CD4-positive, alpha-beta T cell treated with Interleukin-17A for 1 hour (primary cell): Measurements from ENCODE around the gene CRIP2.

Source experiments
- DNase-seq: peaks from one replicate; pipeline ENCODE4 v3.0.0-alpha.2; 2020

The CRIP2 gene, protein sequence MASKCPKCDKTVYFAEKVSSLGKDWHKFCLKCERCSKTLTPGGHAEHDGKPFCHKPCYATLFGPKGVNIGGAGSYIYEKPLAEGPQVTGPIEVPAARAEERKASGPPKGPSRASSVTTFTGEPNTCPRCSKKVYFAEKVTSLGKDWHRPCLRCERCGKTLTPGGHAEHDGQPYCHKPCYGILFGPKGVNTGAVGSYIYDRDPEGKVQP

GRCh38 chr14:105474483-105475268, at the start of gene CRIP2:
Gene CRIP2, plus strand, starts transcription at chr14:105474821. Its CDS starts 42 bp downstream, at chr14:105474863.
- peak; percentile 62 for DNase-seq

DNA sequence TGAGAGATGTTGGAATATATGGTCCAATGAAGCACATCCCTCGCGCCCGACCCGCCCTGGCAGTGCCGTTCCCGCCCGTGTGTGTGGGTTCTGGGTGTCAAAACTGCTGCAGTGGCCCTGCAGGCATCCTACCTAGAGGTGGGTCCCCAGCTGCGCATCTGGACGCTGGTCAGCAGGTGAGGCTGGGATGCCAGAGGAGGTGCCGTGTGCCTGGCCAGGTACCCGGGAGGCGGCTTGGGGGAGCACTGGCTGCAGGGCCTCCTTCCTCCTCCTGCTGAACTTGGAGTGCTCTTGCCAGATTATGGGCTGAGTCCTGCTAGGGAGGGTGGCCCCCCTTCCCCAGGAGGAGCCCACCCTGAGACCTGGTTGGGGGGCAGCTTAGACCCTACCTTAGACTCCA, 49.8 kb upstream of the CRIP2 start:
- no peak for DNase-seq

DNA sequence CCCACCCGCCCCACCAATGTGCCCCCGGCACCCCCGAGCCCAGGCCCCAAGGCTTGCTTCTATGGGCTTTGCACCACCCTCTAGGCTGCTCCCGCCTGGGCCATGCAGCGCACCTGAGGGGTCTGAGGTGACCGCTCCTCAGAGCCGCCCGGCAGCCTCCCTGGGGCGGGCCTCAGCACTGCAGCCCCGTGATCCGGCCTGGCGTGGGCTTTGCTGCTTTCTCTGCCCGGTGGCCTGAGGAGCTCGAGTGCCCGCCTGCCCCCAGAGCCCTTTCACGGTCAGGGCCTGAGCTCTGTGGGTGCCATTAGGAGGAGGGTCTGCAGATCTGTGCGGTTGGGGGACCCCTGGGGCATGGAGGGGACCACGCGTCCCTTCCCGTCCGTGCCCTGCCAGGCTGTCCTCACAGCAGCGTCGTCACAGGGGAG, 48.8 kb upstream of the CRIP2 start:
- DNase-seq: no peak

DNA sequence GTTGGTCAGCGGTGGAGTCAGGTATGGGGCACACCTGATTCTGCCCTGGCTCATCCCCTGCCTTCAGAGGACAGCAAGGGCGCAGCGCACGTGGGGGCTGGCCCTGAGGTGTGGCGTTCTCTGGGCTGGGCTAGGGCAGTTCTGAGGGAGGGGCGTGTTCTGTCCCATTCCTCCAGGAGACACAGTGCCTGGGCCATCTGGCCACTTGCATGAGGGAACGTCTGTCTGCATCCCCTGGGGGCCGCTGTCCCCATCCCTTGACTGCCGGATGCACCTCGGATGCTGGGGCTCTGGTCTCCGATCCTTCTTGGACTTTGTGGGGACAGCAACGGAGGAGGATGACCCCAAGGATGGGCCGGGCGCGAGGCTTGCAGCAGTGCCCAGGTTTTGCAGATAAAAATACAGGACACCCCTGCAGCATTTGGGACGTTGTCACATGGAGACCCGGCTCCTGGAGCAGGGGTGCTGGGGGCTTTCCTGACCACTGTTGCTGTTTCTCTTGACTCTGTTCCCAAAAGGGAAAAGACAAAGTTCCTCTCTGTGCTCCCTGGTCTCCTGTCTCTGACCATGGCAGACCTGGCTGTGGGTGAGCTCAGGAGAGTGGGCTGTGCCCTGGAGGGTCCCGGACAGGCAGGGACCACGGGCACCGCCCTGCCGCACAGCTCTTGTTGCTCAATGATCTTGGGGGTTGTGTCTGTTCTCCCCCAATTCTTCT, 48.0 kb upstream of the CRIP2 start:
- DNase-seq: no peak

- no peak for DNase-seq
Observed at GRCh38 chr14:105427412-105427811, 47.2 kb upstream of the CRIP2 start.

GRCh38 chr14:105427936-105428485, 46.6 kb upstream of the CRIP2 start:
- DNase-seq: no peak

GRCh38 chr14:105430042-105430441, 44.6 kb upstream of the CRIP2 start:
- DNase-seq: no peak

DNA sequence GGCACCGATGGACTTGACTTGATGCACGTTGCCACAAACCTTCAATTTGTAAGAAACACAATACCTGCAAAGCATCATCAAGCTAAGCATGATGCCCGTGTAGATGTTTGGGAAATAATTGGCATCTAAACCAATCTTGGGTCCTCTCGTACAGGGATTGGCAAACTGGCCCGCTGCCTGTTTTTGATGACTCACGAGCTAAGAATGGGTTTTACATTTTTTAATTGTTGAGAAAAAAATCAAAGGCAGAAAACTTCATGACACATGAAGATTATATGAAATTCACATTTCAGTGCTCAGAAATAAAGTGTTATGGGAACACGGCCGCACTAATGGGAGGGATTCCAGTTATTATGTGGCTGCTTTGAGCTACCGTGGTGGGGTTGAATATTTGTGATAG, 44.1 kb upstream of the CRIP2 start:
- DNase-seq: no peak

DNA sequence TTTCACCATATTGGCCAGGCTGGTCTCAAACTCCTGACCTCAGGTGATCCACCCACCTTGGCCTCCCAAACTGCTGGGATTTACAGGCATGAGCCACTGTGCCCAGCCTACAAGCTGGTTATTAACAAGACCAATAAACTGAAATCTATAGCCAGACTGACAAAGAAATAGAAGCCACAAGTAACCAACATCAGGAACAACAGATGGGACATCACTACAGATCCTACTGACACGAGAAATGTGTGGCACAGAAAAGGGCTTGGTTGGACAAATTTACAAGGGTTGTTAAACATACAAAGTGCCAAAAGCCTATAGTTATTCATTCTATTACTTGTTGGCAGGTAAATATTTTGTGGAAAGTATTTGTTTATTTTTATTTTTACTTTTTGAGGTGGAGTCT, 43.4 kb upstream of the CRIP2 start:
- no peak for DNase-seq

GRCh38 chr14:105432657-105433056, 42.0 kb upstream of the CRIP2 start:
- DNase-seq: no peak

DNA sequence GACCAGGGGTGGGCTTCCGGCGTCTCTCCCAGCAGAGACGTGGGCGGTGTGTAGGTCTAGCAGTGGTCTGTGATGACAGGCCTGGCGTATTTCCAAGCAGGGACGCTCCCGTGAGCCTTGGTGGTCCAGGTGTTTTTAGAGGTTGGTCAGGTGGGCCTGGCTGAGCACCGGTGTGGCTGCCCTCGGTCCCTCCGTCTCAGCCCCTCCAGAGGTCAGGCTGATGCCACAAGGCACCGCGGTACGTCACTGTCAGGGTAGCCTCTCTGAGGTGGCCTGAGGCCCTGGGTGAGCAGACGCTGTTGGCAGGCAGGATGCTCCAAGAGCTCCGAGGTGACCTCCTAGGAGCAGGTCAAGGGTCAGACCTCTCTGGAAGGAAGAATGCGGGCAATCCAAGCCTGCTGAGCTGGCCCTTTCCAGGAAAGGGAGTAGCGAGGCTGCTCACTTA, 41.4 kb upstream of the CRIP2 start:
- no peak for DNase-seq

DNA sequence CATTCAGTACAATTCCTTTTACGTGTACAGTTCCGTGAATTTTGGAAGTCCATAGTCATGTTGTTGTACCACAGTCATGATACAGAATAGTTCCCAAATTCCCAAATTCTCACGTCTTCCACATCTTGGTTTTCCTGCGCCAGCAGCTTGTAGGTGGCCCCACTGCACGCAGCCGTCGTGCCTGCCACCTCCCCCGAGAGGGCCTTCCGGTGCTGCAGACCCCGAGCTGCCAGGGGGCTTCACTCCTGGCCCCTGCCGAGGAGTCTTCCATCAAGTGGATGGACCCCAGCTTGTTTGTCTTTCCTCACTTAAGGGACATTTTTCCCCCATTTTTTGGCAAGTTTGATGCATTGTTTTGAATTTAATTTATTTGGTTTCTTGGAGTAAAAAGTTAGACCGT, 38.2 kb upstream of the CRIP2 start:
- no peak for DNase-seq

GRCh38 chr14:105436891-105437722, 37.5 kb upstream of the CRIP2 start:
- DNase-seq: no peak

- no peak for DNase-seq
Observed at GRCh38 chr14:105437723-105438500, 36.7 kb upstream of the CRIP2 start.

DNA sequence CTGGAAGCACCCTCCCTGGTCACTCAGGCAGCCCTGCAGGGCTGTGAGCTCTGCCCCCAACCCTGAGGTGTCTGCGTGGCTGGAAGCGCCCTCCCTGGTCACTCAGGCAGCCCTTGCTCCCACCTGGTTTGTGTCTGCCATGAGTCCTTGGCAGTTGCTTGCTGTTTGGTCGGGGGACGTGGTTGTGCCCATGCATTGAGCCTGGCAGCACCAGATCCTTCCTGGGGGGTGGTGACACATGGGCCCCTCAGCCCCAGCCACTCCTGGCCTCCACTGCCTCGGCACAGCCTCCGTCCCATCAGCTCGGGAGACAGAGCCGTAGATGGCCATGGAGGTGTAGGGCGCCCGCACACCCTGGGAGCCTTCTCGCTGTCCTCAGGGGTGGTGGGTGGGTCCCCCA, 35.4 kb upstream of the CRIP2 start:
- DNase-seq: no peak

DNA sequence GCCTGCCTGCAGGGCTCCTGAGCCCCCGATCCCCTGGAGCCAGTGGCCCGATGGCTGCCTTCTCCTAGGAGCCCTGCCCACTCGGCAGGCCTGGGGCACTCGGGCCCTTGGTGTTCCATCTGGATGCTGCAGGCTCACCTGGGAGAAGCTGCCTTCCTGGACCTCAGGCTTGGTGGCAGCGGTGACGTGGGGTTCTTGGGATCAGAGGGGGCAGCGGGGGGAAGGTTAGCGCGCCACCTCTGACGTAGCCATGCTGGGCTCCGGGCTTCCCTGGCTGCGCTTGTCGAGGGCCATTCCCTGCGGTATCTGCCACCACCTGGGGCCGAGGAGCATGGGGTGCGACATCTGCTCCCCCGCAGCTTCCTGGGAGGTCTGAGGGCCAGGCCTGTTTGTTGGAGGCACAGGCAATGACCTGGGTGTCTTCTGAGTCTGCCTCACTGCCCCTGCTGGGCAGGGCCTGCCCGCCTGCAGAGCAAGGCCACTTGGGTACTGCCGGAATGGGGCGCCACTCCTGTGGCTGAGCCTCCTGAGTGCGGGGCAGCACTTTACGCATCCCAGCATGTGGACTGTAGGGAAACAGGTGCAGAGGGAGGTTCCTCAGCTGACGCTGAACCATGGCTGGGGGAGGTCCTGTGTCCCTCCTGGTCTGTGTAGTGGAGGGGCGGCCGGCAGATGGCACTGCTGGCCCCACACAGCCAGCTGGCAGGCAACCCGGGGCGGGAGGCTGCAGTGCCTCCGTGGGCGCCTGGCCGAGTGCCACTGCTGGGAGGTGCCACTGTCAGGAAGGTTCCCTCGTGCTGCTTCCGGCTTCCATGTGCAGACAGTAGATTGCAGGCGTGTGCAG, 34.7 kb upstream of the CRIP2 start:
- DNase-seq: no peak

DNA sequence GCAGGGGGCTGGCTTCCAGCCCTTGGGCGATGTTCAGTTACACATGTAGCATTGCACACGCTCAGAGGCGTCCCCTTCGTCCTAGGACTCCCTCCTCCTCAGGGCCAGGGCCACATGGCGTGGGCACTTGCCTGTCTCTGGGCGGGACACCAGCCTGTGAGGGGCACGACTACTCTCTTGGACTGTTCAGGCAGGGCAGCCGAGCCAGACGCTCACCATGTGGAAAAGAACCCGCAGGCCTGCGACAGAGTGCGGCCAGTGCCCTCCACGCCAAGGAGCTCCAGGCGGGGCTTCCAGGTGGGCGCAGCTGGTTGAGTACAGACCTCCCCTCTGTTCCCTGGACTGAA, 34.1 kb upstream of the CRIP2 start:
- DNase-seq: no peak

DNA sequence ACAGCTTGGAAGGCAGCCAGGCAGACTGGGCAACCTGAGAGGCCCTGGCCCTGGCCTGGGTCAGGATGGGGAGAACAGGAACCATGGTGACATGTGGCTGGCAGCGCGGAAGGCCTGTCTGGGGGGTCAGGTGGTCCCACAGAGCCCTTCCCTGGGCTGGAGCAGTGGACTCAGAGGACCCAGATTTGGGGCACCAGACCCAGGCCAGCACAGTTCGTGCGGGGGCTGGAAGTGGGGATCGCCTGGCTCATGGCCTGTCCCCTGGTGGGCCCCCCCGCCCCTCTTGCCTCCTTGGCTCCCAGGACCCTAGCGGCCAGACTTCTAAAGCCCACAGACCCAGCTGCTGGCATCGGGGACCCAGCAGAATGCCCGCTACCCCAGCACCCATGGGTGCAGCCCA, 33.6 kb upstream of the CRIP2 start:
- DNase-seq: no peak

GRCh38 chr14:105442125-105442524, 32.5 kb upstream of the CRIP2 start:
- DNase-seq: no peak

DNA sequence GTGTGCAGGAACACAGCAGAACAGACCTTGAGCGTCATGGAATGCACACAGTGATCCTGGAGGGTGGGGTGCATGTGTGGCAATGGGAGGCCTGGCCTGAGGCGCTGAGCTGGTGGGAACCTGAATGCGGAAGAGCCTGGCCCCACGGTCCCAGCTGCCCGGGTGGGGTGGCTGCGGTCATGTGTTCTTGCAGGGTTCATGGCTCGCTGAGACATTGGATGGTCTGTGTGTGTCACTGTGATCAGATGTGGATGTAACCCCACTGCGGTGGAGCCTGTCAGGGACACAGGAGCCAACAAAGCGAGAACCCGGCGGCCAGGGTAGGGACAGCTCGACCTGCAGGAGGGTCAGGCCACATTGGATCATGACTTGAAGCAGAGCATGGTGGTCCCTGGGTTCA, 31.8 kb upstream of the CRIP2 start:
- no peak for DNase-seq

DNA sequence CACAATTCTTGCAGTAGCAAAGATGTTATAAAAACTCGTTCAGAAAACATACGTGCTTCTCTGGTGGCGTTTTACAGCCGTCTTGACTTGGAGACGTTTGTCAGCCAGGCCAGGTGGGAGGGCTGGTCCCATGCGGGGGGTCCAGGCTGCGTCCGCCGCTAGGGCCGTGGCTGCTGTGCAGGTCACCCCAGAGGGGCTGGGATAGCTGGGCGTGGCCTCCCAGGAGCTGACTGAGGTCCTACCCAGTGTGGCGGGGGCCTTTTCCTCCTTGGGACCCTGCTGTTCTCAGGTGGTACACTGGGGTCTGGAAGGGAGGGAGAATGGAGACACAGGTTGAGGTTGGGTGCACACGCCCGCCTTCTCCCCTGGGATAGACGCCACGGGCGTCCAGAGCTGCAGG, 29.8 kb upstream of the CRIP2 start:
- DNase-seq: no peak
